Measurements from ENCODE around the gene VPS39.

DNA sequence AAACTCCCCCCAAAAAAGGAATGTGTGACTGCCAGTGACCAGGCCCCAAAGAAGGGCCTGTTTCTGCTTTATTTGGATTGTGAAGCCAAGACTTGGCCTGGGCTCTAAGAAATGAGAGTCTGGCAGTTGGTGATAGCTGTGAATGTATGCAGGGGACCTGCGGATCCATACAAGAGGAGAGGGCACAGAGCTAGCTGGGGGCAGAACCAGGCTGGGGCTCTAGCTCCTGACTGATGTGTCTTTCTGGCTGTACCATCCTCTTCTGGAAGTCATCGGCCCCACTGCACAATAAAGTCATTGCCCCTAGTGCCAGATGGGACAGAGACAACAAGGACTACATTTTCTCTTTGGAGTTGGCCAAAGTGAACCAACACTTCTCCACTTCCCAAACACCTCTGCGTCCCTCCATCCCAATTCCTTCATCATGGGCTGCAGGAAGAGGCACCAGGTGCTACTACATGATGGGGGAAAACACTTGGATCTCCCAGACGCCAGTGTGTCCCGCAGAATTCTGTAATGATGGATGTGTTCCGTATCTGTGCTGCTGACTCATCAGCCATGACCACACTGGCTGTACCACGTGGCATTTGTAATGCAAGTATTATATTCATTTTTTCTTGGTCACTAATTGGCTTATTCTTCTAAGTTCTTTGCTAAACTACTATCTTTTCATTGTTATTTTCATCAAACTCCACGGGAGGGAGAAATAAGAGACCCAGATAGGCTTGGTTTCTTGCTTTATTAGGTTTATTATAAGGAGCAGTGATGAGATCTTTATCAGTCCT lies 49.9 kb downstream of the VPS39 start:
- TF ChIP-seq TAF1 (IDR thresholded peaks at IDR 0.05; ENCODE audit: low read depth, low read length) (no peak), POLR2AphosphoS5 (IDR thresholded peaks at IDR 0.05; ENCODE audit: low read depth, low read length) (no peak; the same call in 1 of the 2 replicates)

Data from GM12891 (cell line).